ENCODE measurements around the gene LDHAL6B. TPM values are rescaled to one million over a fixed set of nuclear protein-coding genes. Genes with fewer than 3 reads are reported as not detected.

Gene LDHAL6B
- total RNA-seq, 1 experiment from 2014 or later: not detected

GRCh38 chr15:59189241-59189640, 17.4 kb upstream of the LDHAL6B start:
- Mint-ChIP-seq H3K9me3 (ENCODE audit: unreplicated experiment) (no peaks in the 10 kb centered on the region), H3K27ac (ENCODE audit: unreplicated experiment) (no peak overlapping the region), H3K36me3 (ENCODE audit: insufficient read depth, unreplicated experiment) (peaks cover 79% of the 10 kb centered on the region), H3K4me3 (ENCODE audit: unreplicated experiment) (no peak overlapping the region), H3K27me3 (ENCODE audit: insufficient read depth, unreplicated experiment) (no peaks in the 10 kb centered on the region), H3K4me1 (ENCODE audit: low read depth, unreplicated experiment) (no peaks in the 10 kb centered on the region)
- intact Hi-C loops (cut with micrococcal nuclease; ENCODE audit: unreplicated experiment): no loop called here
- POLR2A ChIA-PET: no interaction called here
- no peak for TF ChIP-seq CTCF (IDR thresholded peaks at IDR 0.05; ENCODE audit: insufficient read depth in 1 of 2, low read depth in 1 of 2, low read length in 1 of 2, severe bottlenecking in 1 of 2, unreplicated experiment in 1 of 2)
- peaks cover 2% of the 10 kb centered on the region; the same call in 1 of the 2 replicates for H3K36me3 ChIP-seq (ENCODE audit: control insufficient read depth, insufficient read depth, low read length)
- no peaks in the 10 kb centered on the region for H3K27me3 ChIP-seq (replicated peaks; ENCODE audit: control insufficient read depth, insufficient read depth, low read length)
- CTCF ChIA-PET: interaction anchor here (1.3 kb wide), 1 partner anchor 14 kb away, joined by 4 read pairs; no protein-coding TSS in a partner anchor
- H3K4me3 ChIP-seq (ENCODE audit: low read depth, low read length): no peak overlapping the region
- DNase-seq: no peak
- H3K4me1 ChIP-seq: no peaks in the 10 kb centered on the region
- no peaks in the 10 kb centered on the region for H3K9me3 ChIP-seq
- no TSS peak for BruUV-seq (replicated peaks)

DNA sequence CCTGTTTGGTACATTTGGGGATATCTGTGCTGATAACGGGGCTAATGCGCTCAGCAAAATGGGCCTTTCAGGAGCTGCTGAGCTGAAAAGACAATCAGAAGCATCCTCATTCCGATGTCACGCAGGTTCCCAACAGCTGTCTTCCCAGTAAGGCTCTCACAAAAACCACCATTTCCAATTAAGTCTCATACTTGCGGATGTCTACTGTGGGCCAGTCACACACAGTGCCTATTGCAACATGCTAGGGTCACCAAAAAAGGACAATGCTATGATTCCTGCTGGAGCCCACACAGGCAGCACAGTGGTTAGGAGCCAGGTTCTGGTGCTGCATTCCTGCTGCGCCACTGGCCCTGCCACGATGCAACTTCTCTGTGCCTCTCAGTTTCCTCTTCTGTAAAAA, 16.4 kb upstream of the LDHAL6B start:
- Mint-ChIP-seq H3K4me3 (ENCODE audit: unreplicated experiment) (no peak overlapping the region), H3K9me3 (ENCODE audit: unreplicated experiment) (no peaks in the 10 kb centered on the region), H3K27me3 (ENCODE audit: insufficient read depth, unreplicated experiment) (no peaks in the 10 kb centered on the region), H3K36me3 (ENCODE audit: insufficient read depth, unreplicated experiment) (peaks cover 77% of the 10 kb centered on the region), H3K27ac (ENCODE audit: unreplicated experiment) (no peak overlapping the region), H3K4me1 (ENCODE audit: low read depth, unreplicated experiment) (no peaks in the 10 kb centered on the region)
- no peaks in the 10 kb centered on the region for H3K9me3 ChIP-seq
- no peak for TF ChIP-seq CTCF (IDR thresholded peaks at IDR 0.05; ENCODE audit: insufficient read depth in 1 of 2, low read depth in 1 of 2, low read length in 1 of 2, severe bottlenecking in 1 of 2, unreplicated experiment in 1 of 2)
- intact Hi-C loops (cut with micrococcal nuclease; ENCODE audit: unreplicated experiment): no loop called here
- no peaks in the 10 kb centered on the region for H3K27me3 ChIP-seq (replicated peaks; ENCODE audit: control insufficient read depth, insufficient read depth, low read length)
- H3K4me3 ChIP-seq (ENCODE audit: low read depth, low read length): no peak overlapping the region
- CTCF ChIA-PET: interaction anchor here (1.3 kb wide), 1 partner anchor 15 kb away, joined by 4 read pairs; no protein-coding TSS in a partner anchor
- no peak for DNase-seq
- H3K36me3 ChIP-seq (ENCODE audit: control insufficient read depth, insufficient read depth, low read length): peaks cover 3% of the 10 kb centered on the region; the same call in 1 of the 2 replicates
- H3K4me1 ChIP-seq: no peaks in the 10 kb centered on the region
- no TSS peak for BruUV-seq (replicated peaks)
- POLR2A ChIA-PET: no interaction called here

DNA sequence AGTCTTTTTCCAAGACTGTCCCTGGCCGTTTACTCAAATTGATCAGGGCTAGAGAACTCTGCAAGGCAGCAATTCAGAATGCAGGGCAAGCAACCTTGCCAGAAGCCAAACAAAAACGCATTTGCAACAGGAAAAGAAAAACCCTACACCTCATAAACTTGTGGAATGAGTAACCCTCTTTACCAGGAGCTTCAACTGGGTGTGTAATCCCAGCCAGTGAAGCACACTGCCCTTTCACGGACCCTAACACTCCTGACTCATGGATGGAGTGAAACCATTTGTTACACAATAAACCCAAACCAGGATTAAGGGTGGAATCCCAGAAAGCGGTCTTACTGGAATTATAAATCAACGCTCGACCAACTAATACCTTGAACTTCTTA, 14.8 kb upstream of the LDHAL6B start:
- Histone ChIP-seq H3K27me3 (replicated peaks; ENCODE audit: control insufficient read depth, insufficient read depth, low read length) (no peaks in the 10 kb centered on the region), H3K36me3 (ENCODE audit: control insufficient read depth, insufficient read depth, low read length) (peaks cover 3% of the 10 kb centered on the region; the same call in 1 of the 2 replicates), H3K4me1 (no peaks in the 10 kb centered on the region), H3K4me3 (ENCODE audit: low read depth, low read length) (no peak overlapping the region), H3K9me3 (no peaks in the 10 kb centered on the region)
- CTCF ChIA-PET: no interaction called here
- H3K27me3 Mint-ChIP-seq (ENCODE audit: insufficient read depth, unreplicated experiment): no peaks in the 10 kb centered on the region
- POLR2A ChIA-PET: no interaction called here
- no peaks in the 10 kb centered on the region for H3K9me3 Mint-ChIP-seq (ENCODE audit: unreplicated experiment)
- BruUV-seq (replicated peaks): no TSS peak
- no peak overlapping the region for H3K27ac Mint-ChIP-seq (ENCODE audit: unreplicated experiment)
- intact Hi-C loops (cut with micrococcal nuclease; ENCODE audit: unreplicated experiment): no loop called here
- H3K4me1 Mint-ChIP-seq (ENCODE audit: low read depth, unreplicated experiment): no peaks in the 10 kb centered on the region
- peaks cover 84% of the 10 kb centered on the region for H3K36me3 Mint-ChIP-seq (ENCODE audit: insufficient read depth, unreplicated experiment)
- H3K4me3 Mint-ChIP-seq (ENCODE audit: unreplicated experiment): no peak overlapping the region
- TF ChIP-seq CTCF (IDR thresholded peaks at IDR 0.05; ENCODE audit: insufficient read depth in 1 of 2, low read depth in 1 of 2, low read length in 1 of 2, severe bottlenecking in 1 of 2, unreplicated experiment in 1 of 2): no peak
- DNase-seq: no peak
